ENCODE measurements around the gene PRDM15. TPM values are rescaled to one million over a fixed set of nuclear protein-coding genes. Genes with fewer than 3 reads are reported as not detected.
"Not testable (repeated sequence)": the region's sequence is repeated elsewhere in the genome, so short reads cannot be mapped to it uniquely, and the experiment has no call there.

Gene PRDM15
- total RNA-seq, 1 experiment from 2014 or later, result 16.7 TPM

- Histone ChIP-seq H3K36me3 (ENCODE audit: insufficient read depth, low read length, poor library complexity, severe bottlenecking) (no peaks in the 10 kb centered on the region), H3K27me3 (replicated peaks; ENCODE audit: insufficient read depth, low read depth, low read length, poor library complexity) (no peaks in the 10 kb centered on the region), H3K9me3 (ENCODE audit: low read depth, low read length, poor library complexity, severe bottlenecking) (peaks cover 4% of the 10 kb centered on the region), H3K4me1 (ENCODE audit: insufficient read depth, low read length, poor library complexity, severe bottlenecking) (no peaks in the 10 kb centered on the region), H3K27ac (ENCODE audit: low read depth, low read length, poor library complexity, severe bottlenecking) (no peak overlapping the region), H3K4me3 (ENCODE audit: low read depth, low read length, poor library complexity, severe bottlenecking) (no peak overlapping the region)
- ChIA-PET CTCF (no interaction called here), POLR2A (ENCODE audit: low non-redundant PET) (no interaction called here)
- TF ChIP-seq CTCF (conservative IDR thresholded peaks at IDR 0.05; ENCODE audit: low read depth, low read length) (no peak), EZH2 (IDR thresholded peaks at IDR 0.05; ENCODE audit: borderline replicate concordance, low read depth, low read length, poor library complexity, severe bottlenecking) (no peak)
- no peak for DNase-seq (ENCODE audit: low spot score)
- intact Hi-C loops (cut with micrococcal nuclease; ENCODE audit: unreplicated experiment), result no loop called here
- no TSS peak for BruUV-seq (replicated peaks)
Observed at GRCh38 chr21:41792711-41793110, 86.4 kb downstream of the PRDM15 start.

DNA sequence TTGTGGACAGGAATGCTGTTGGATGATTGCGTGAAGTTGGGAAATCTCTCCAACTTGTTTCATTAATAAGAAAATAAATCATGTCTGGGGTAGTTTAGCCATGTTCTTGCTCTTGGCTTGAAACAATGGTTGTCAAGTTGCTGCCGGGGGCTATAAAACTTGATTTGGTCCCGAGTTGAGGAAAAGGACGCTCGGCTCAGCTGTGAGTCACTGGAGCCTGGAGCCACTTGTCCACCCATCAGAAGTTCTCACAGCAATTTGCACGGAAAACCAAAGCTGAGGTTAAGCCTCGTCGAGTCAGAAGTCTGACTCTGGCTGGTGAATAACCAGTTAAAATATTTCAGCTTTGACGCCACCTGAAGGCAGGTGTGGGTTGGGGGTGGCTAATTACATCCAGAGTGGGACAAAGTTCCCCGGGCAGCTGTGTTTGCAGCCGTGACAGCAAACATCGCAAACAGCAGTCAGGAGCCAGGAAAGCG, 92.6 kb downstream of the PRDM15 start:
- DNase-seq (ENCODE audit: low spot score), result no peak
- Histone ChIP-seq H3K27ac (ENCODE audit: low read depth, low read length, poor library complexity, severe bottlenecking) (no peak overlapping the region), H3K36me3 (ENCODE audit: insufficient read depth, low read length, poor library complexity, severe bottlenecking) (no peaks in the 10 kb centered on the region), H3K4me1 (ENCODE audit: insufficient read depth, low read length, poor library complexity, severe bottlenecking) (peaks cover 15% of the 10 kb centered on the region), H3K27me3 (replicated peaks; ENCODE audit: insufficient read depth, low read depth, low read length, poor library complexity) (no peaks in the 10 kb centered on the region), H3K4me3 (ENCODE audit: low read depth, low read length, poor library complexity, severe bottlenecking) (no peak overlapping the region), H3K9me3 (ENCODE audit: low read depth, low read length, poor library complexity, severe bottlenecking) (no peaks in the 10 kb centered on the region)
- TF ChIP-seq EZH2 (IDR thresholded peaks at IDR 0.05; ENCODE audit: borderline replicate concordance, low read depth, low read length, poor library complexity, severe bottlenecking) (no peak), CTCF (conservative IDR thresholded peaks at IDR 0.05; ENCODE audit: low read depth, low read length) (no peak)
- BruUV-seq (replicated peaks), result no TSS peak
- intact Hi-C loops (cut with micrococcal nuclease; ENCODE audit: unreplicated experiment), result no loop called here
- ChIA-PET CTCF (interaction anchor here (0.7 kb wide), 1 partner anchor 174 kb away, joined by 4 read pairs; no protein-coding TSS in a partner anchor), POLR2A (ENCODE audit: low non-redundant PET) (interaction anchor here (0.6 kb wide), 1 partner anchor 14 kb away, joined by 3 read pairs; no protein-coding TSS in a partner anchor)

- intact Hi-C loops (cut with micrococcal nuclease; ENCODE audit: unreplicated experiment); H3K27ac ChIP-seq (ENCODE audit: low read depth, low read length, poor library complexity, severe bottlenecking); H3K27me3 ChIP-seq (replicated peaks; ENCODE audit: insufficient read depth, low read depth, low read length, poor library complexity); CTCF ChIA-PET; H3K36me3 ChIP-seq (ENCODE audit: insufficient read depth, low read length, poor library complexity, severe bottlenecking); H3K9me3 ChIP-seq (ENCODE audit: low read depth, low read length, poor library complexity, severe bottlenecking); H3K4me3 ChIP-seq (ENCODE audit: low read depth, low read length, poor library complexity, severe bottlenecking); BruUV-seq (replicated peaks); DNase-seq (ENCODE audit: low spot score); POLR2A ChIA-PET (ENCODE audit: low non-redundant PET): not testable (repeated sequence)
- peaks cover 23% of the 10 kb centered on the region for H3K4me1 ChIP-seq (ENCODE audit: insufficient read depth, low read length, poor library complexity, severe bottlenecking)
Observed at GRCh38 chr21:41785262-41785661, 93.9 kb downstream of the PRDM15 start.

- H3K36me3 ChIP-seq (ENCODE audit: insufficient read depth, low read length, poor library complexity, severe bottlenecking), result no peaks in the 10 kb centered on the region
- intact Hi-C loops (cut with micrococcal nuclease; ENCODE audit: unreplicated experiment), result no loop called here
- DNase-seq (ENCODE audit: low spot score), result no peak
- ChIA-PET CTCF (interaction anchor here (0.6 kb wide), 1 partner anchor 49 kb away, joined by 3 read pairs; no protein-coding TSS in a partner anchor), POLR2A (ENCODE audit: low non-redundant PET) (no interaction called here)
- no peak for TF ChIP-seq EZH2 (IDR thresholded peaks at IDR 0.05; ENCODE audit: borderline replicate concordance, low read depth, low read length, poor library complexity, severe bottlenecking)
- no peak for TF ChIP-seq CTCF (conservative IDR thresholded peaks at IDR 0.05; ENCODE audit: low read depth, low read length)
- H3K9me3 ChIP-seq (ENCODE audit: low read depth, low read length, poor library complexity, severe bottlenecking), result no peaks in the 10 kb centered on the region
- no peaks in the 10 kb centered on the region for H3K27me3 ChIP-seq (replicated peaks; ENCODE audit: insufficient read depth, low read depth, low read length, poor library complexity)
- peak overlapping the region; percentile 47 for H3K27ac ChIP-seq (ENCODE audit: low read depth, low read length, poor library complexity, severe bottlenecking)
- H3K4me3 ChIP-seq (ENCODE audit: low read depth, low read length, poor library complexity, severe bottlenecking), result no peak overlapping the region
- BruUV-seq (replicated peaks), result no TSS peak
- H3K4me1 ChIP-seq (ENCODE audit: insufficient read depth, low read length, poor library complexity, severe bottlenecking), result peaks cover 30% of the 10 kb centered on the region
Observed at GRCh38 chr21:41784456-41785102, 94.6 kb downstream of the PRDM15 start.

Measured in A673 (cell line).